Measurements from ENCODE around the gene ELAVL2. TPM values are rescaled to one million over a fixed set of nuclear protein-coding genes. Genes with fewer than 3 reads are reported as not detected.

ELAVL2 gene
- under 0.01 and 0.09 TPM in 2 replicates for total RNA-seq

DNA sequence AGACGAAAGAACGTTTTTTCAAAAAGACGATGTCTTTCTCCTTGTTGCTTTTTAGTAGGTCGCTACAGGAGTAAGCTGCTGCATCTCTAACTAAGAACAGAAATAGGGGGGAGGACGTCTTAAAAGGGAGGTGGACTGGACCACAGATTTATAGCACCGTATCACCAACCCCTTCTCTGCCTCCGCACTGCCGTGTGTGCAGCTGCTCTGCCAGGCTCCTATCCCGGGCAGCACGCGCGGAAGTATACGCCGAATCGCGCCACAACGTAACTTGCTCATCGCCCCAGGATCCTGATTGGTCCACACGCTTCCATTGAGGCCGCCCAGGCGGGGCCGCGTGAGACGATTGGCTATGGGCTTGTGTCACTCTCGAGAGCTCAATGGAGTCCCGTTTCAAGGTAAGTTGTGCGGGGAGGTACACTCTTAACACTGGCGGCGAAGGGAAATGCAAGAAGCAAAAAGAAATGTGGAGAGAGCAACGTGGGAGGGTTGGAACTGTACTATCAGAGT lies at the start of gene ELAVL2:
Gene ELAVL2 (minus strand): TSS at position 121 of the 510 bp plus-strand sequence. CDS start 64,006 bp downstream, outside the sequence.

Measured in bronchial smooth muscle cell (primary cell).